B cell (primary cell): Measurements from ENCODE around the gene KLHL18.

Experiments used
- CTCF ChIP-seq: fragments of 200-600 bp; IDR thresholded peaks from one replicate; pipeline ENCODE4 v1.8.0; 2022; ENCODE audit warnings: antibody characterized with exemption, mild to moderate bottlenecking
- EZH2 ChIP-seq: IDR thresholded peaks from 2 replicates; pipeline ENCODE4 v1.6.1; 2012; ENCODE audit warnings: borderline replicate concordance, low read depth, mild to moderate bottlenecking, moderate library complexity, low read length; ENCODE audit not compliant: insufficient read depth, poor library complexity, severe bottlenecking

GRCh38 chr3:47243419-47244147 is 39.2 kb upstream of the KLHL18 start:
- no peak for TF ChIP-seq CTCF
- TF ChIP-seq EZH2 = no peak
